Hepatocyte (in vitro differentiated cells): ENCODE measurements around the gene PTPN5. TPM values are rescaled to one million over a fixed set of nuclear protein-coding genes. Genes with fewer than 3 reads are reported as not detected.

Experiments
- DNase-seq: peaks from one replicate; pipeline ENCODE4 v3.0.0-alpha.2; 2016; ENCODE audit warnings: low spot score
- H2AFZ ChIP-seq: fragments of 200-600 bp; sonication (generic); 2 replicates; pipeline ENCODE4 v1.6.0; 2016; ENCODE audit warnings: antibody characterized with exemption, mild to moderate bottlenecking
- H3K27ac ChIP-seq: fragments of 200-600 bp; sonication (generic); 2 replicates; pipeline ENCODE4 v1.5.1; 2016; ENCODE audit warnings: mild to moderate bottlenecking
- H3K27me3 ChIP-seq: fragments of 200-600 bp; sonication (generic); 2 replicates; pipeline ENCODE4 v1.6.1; 2016
- H3K36me3 ChIP-seq: fragments of 200-600 bp; sonication (generic); replicated peaks from 2 replicates; pipeline ENCODE4 v1.5.1; 2016; ENCODE audit warnings: low read depth; ENCODE audit not compliant: insufficient read depth
- H3K4me1 ChIP-seq: fragments of 200-600 bp; sonication (generic); 2 replicates; pipeline ENCODE4 v1.5.1; 2016; ENCODE audit warnings: mild to moderate bottlenecking, moderate library complexity; ENCODE audit not compliant: insufficient read depth
- H3K4me2 ChIP-seq: fragments of 200-600 bp; sonication (generic); 2 replicates; pipeline ENCODE4 v1.6.0; 2016
- H3K4me3 ChIP-seq: fragments of 200-600 bp; sonication (generic); 2 replicates; pipeline ENCODE4 v1.5.1; 2016; ENCODE audit warnings: mild to moderate bottlenecking
- H3K79me2 ChIP-seq: fragments of 200-600 bp; sonication (generic); 2 replicates; pipeline ENCODE4 v1.6.0; 2017; ENCODE audit warnings: mild to moderate bottlenecking
- H3K9me2 ChIP-seq: fragments of 200-600 bp; sonication (generic); replicated peaks from 2 replicates; pipeline ENCODE4 v1.6.0; 2017; ENCODE audit warnings: mild to moderate bottlenecking; ENCODE audit not compliant: insufficient read depth
- H3K9me3 ChIP-seq: fragments of 200-600 bp; sonication (generic); 2 replicates; pipeline ENCODE4 v1.5.1; 2016; ENCODE audit warnings: low read depth, mild to moderate bottlenecking
- H4K20me1 ChIP-seq: fragments of 200-600 bp; sonication (generic); 2 replicates; pipeline ENCODE4 v1.6.0; 2016; ENCODE audit warnings: mild to moderate bottlenecking; ENCODE audit not compliant: insufficient read depth, poor library complexity, severe bottlenecking
- CTCF ChIP-seq: fragments of 200-600 bp; sonication (generic); IDR thresholded peaks from 2 replicates; pipeline ENCODE4 v1.5.1; 2016; ENCODE audit warnings: antibody characterized with exemption, mild to moderate bottlenecking; ENCODE audit not compliant: poor library complexity
- EZH2 ChIP-seq: fragments of 200-600 bp; sonication (generic); IDR thresholded peaks from 2 replicates; pipeline ENCODE4 v1.6.1; 2016; ENCODE audit warnings: antibody characterized with exemption, mild to moderate bottlenecking, borderline replicate concordance
- EZH2phosphoT487 ChIP-seq: fragments of 200-600 bp; sonication (generic); IDR thresholded peaks from one replicate; pipeline ENCODE4 v1.6.1; 2018; ENCODE audit warnings: antibody characterized with exemption, mild to moderate bottlenecking, low read depth, moderate library complexity; ENCODE audit not compliant: unreplicated experiment, severe bottlenecking
- WGBS: methylation state at CpG from one replicate; pipeline ENCODE4 v1.1.6; 2016; ENCODE audit warnings: low lambda C conversion rate; ENCODE audit errors: missing lambda C conversion rate; 5-methylcytosine and 5-hydroxymethylcytosine counted together
- polyA plus RNA-seq: library from polyadenylated mRNA; unstranded; fragments of >200 nt; fragmentation: Nextera tagmentation; extraction: Ambion mirVana; gene quantifications from 2 replicates; pipeline ENCODE4 v1.2.1, GENCODE V29; 2016
- total RNA-seq: library from RNA; depleted of rRNA; stranded (reverse); fragments of >200 nt; gene quantifications from 2 replicates; pipeline ENCODE4 v1.2.3, GENCODE V29; 2014

PTPN5 gene
- total and polyA plus RNA-seq, 2 experiments from 2014 or later: 0.22 to 0.90 TPM

- Histone ChIP-seq H2AFZ (no peak overlapping the region), H3K27ac (no peak overlapping the region), H4K20me1 (no peaks in the 10 kb centered on the region), H3K9me2 (no peaks in the 10 kb centered on the region), H3K36me3 (no peaks in the 10 kb centered on the region), H3K4me1 (no peaks in the 10 kb centered on the region), H3K4me3 (no peak overlapping the region), H3K79me2 (no peaks in the 10 kb centered on the region), H3K9me3 (no peaks in the 10 kb centered on the region), H3K27me3 (no peaks in the 10 kb centered on the region), H3K4me2 (no peak overlapping the region)
- peak; percentile 81 for DNase-seq
- TF ChIP-seq EZH2 (no peak), CTCF (peak; percentile 69)
- 47% methylated on average over 16 of the region's 16 CpGs for WGBS
These were observed 15.9 kb downstream of the PTPN5 start for GRCh38 chr11:18775492-18776292.

GRCh38 chr11:18774801-18775200 lies 16.8 kb downstream of the PTPN5 start:
- Histone ChIP-seq H3K9me3 (no peaks in the 10 kb centered on the region), H3K79me2 (no peaks in the 10 kb centered on the region), H3K9me2 (no peaks in the 10 kb centered on the region), H3K4me2 (no peak overlapping the region), H3K27ac (no peak overlapping the region), H3K36me3 (no peaks in the 10 kb centered on the region), H2AFZ (no peak overlapping the region), H3K27me3 (no peaks in the 10 kb centered on the region), H4K20me1 (no peaks in the 10 kb centered on the region), H3K4me1 (no peaks in the 10 kb centered on the region), H3K4me3 (no peak overlapping the region)
- 86% methylated on average over 7 of the region's 7 CpGs for WGBS
- no peak for TF ChIP-seq CTCF
- no peak for TF ChIP-seq EZH2phosphoT487
- no peak for TF ChIP-seq EZH2
- no peak for DNase-seq

GRCh38 chr11:18773681-18774080 lies 17.9 kb downstream of the PTPN5 start:
- H3K27ac ChIP-seq: no peak overlapping the region
- H3K4me3 ChIP-seq: no peak overlapping the region
- H3K27me3 ChIP-seq: no peaks in the 10 kb centered on the region
- no peaks in the 10 kb centered on the region for H4K20me1 ChIP-seq
- H3K4me1 ChIP-seq: no peaks in the 10 kb centered on the region
- no peak overlapping the region for H3K4me2 ChIP-seq
- 92% methylated on average over 3 of the region's 3 CpGs for WGBS
- no peaks in the 10 kb centered on the region for H3K9me2 ChIP-seq
- no peaks in the 10 kb centered on the region for H3K79me2 ChIP-seq
- DNase-seq: no peak
- H3K9me3 ChIP-seq: no peaks in the 10 kb centered on the region
- H2AFZ ChIP-seq: no peak overlapping the region
- no peaks in the 10 kb centered on the region for H3K36me3 ChIP-seq
- no peak for TF ChIP-seq EZH2phosphoT487
- TF ChIP-seq EZH2: no peak
- no peak for TF ChIP-seq CTCF
